AG08395 (cell line): ENCODE data around the gene OAT.
A peak's percentile ranks its signal among the peaks of the same experiment; 100 is the strongest.

Experiments used
- DNase-seq: peaks from one replicate; pipeline ENCODE4 v3.0.0; 2012; ENCODE audit warnings: mixed read lengths, low spot score

Gene OAT

GRCh38 chr10:124418726-124419501 is at the start of gene OAT:
Gene OAT, minus strand, starts transcription at chr10:124418923. Its CDS starts 6,752 bp downstream, at chr10:124412171.
- peak; percentile 99 for DNase-seq

- no peak for DNase-seq
Observed at GRCh38 chr10:124467165-124467564, 48.4 kb upstream of the OAT start.

GRCh38 chr10:124465777-124466488 is 47.2 kb upstream of the OAT start:
- DNase-seq = no peak

GRCh38 chr10:124465003-124465776 is 46.5 kb upstream of the OAT start:
- no peak for DNase-seq

- no peak for DNase-seq
Observed at GRCh38 chr10:124464028-124464965, 45.6 kb upstream of the OAT start.

- DNase-seq = no peak
Observed at GRCh38 chr10:124462348-124462695, 43.6 kb upstream of the OAT start.

GRCh38 chr10:124461642-124462347 is 43.1 kb upstream of the OAT start, which contains the start of gene LHPP:
Gene LHPP, plus strand, starts transcription at chr10:124461823. Its CDS starts 40 bp downstream, at chr10:124461863.
- DNase-seq = peak; percentile 94

GRCh38 chr10:124460144-124460543 is 41.4 kb upstream of the OAT start:
- DNase-seq = no peak

- DNase-seq = no peak
Observed at GRCh38 chr10:124459395-124459794, 40.7 kb upstream of the OAT start.

GRCh38 chr10:124458889-124459288 is 40.2 kb upstream of the OAT start:
- no peak for DNase-seq

- DNase-seq = no peak
Observed at GRCh38 chr10:124458473-124458872, 39.8 kb upstream of the OAT start.

GRCh38 chr10:124455441-124455840 is 36.7 kb upstream of the OAT start:
- no peak for DNase-seq

GRCh38 chr10:124453960-124454610 is 35.4 kb upstream of the OAT start:
- no peak for DNase-seq

- DNase-seq = no peak
Observed at GRCh38 chr10:124451276-124451675, 32.6 kb upstream of the OAT start.

GRCh38 chr10:124450783-124451057 is 32.0 kb upstream of the OAT start:
- no peak for DNase-seq

GRCh38 chr10:124450012-124450782 is 31.5 kb upstream of the OAT start, which contains the start of gene NKX1-2:
Gene NKX1-2, minus strand, starts transcription at chr10:124450035. Its CDS starts 92 bp downstream, at chr10:124449943.
- DNase-seq = no peak

- no peak for DNase-seq
Observed at GRCh38 chr10:124449170-124450011, 30.7 kb upstream of the OAT start.

- no peak for DNase-seq
Observed at GRCh38 chr10:124448696-124449169, 30.0 kb upstream of the OAT start.
